ENCODE results near the gene PPP1R27.

The PPP1R27 gene

DNA sequence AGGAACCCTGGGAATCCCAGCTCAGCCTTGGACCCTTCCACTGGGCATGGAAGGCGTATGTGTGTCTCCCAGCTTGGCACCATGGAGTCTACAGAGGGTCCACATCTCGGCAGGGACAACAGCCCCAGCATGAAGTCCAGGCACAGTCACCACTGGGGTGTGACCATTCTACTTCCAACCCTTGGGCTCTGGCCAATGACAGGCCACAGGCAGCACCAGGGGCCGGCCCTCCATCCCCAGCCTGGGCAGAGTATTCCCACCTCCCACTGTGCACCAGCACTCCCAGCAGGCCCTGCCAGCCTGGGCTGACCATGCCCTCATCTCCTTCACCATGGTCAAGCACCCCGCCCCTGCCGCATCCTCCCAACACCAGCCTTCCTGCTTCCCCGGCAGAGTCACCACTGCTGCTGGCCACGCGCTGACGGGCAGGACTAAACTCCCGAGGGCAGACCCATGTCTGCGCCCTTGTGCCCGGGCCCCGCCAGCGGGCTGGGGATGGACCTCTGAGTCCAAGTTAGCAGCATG is 9.5 kb upstream of the PPP1R27 start:
- DNase-seq, result no peak
- Histone ChIP-seq H3K4me3 (ENCODE audit: low read length) (no peak overlapping the region), H3K4me2 (ENCODE audit: low read depth, low read length) (no peak overlapping the region), H4K20me1 (ENCODE audit: insufficient read depth, low read length) (no peaks in the 10 kb centered on the region; the same call in 1 of the 2 replicates), H3K9ac (ENCODE audit: low read length) (no peak overlapping the region), H3K9me3 (replicated peaks; ENCODE audit: insufficient read depth, low read length) (no peaks in the 10 kb centered on the region), H3K27me3 (replicated peaks; ENCODE audit: insufficient read depth, low read length) (no peaks in the 10 kb centered on the region), H2AFZ (ENCODE audit: low read length) (no peak overlapping the region), H3K4me1 (ENCODE audit: low read length) (no peaks in the 10 kb centered on the region), H3K36me3 (replicated peaks; ENCODE audit: insufficient read depth, low read length) (peaks cover 18% of the 10 kb centered on the region; the same call in 1 of the 2 replicates), H3K9me2 (replicated peaks; ENCODE audit: insufficient read depth, low read length) (no peaks in the 10 kb centered on the region), H3F3A (ENCODE audit: insufficient read depth, low read length) (peaks cover 15% of the 10 kb centered on the region; the same call in 1 of the 2 replicates), H3K27ac (ENCODE audit: low read length) (no peak overlapping the region), H3K79me2 (ENCODE audit: low read length) (peaks cover 5% of the 10 kb centered on the region; the same call in 1 of the 2 replicates)
- TF ChIP-seq EZH2phosphoT487 (IDR thresholded peaks at IDR 0.05; ENCODE audit: low read length), result no peak
- TF ChIP-seq EZH2 (optimal IDR thresholded peaks at IDR 0.05; ENCODE audit: low read depth, low read length), result no peak
- TF ChIP-seq CTCF (IDR thresholded peaks at IDR 0.05; ENCODE audit: low read length), result no peak

GRCh38 chr17:81843713-81844326 is 9.0 kb upstream of the PPP1R27 start:
- Histone ChIP-seq H3K9me2 (replicated peaks; ENCODE audit: insufficient read depth, low read length) (no peaks in the 10 kb centered on the region), H3K9me3 (replicated peaks; ENCODE audit: insufficient read depth, low read length) (no peaks in the 10 kb centered on the region), H3K9ac (ENCODE audit: low read length) (no peak overlapping the region), H3K79me2 (ENCODE audit: low read length) (peaks cover 5% of the 10 kb centered on the region; the same call in 1 of the 2 replicates), H3K4me1 (ENCODE audit: low read length) (no peaks in the 10 kb centered on the region), H3K27me3 (replicated peaks; ENCODE audit: insufficient read depth, low read length) (no peaks in the 10 kb centered on the region), H3K4me2 (ENCODE audit: low read depth, low read length) (no peak overlapping the region), H3K4me3 (ENCODE audit: low read length) (no peak overlapping the region), H4K20me1 (ENCODE audit: insufficient read depth, low read length) (no peaks in the 10 kb centered on the region; the same call in 1 of the 2 replicates), H2AFZ (ENCODE audit: low read length) (no peak overlapping the region), H3F3A (ENCODE audit: insufficient read depth, low read length) (peaks cover 15% of the 10 kb centered on the region; the same call in 1 of the 2 replicates), H3K27ac (ENCODE audit: low read length) (no peak overlapping the region), H3K36me3 (replicated peaks; ENCODE audit: insufficient read depth, low read length) (peaks cover 18% of the 10 kb centered on the region; the same call in 1 of the 2 replicates)
- TF ChIP-seq EZH2 (optimal IDR thresholded peaks at IDR 0.05; ENCODE audit: low read depth, low read length) (no peak), CTCF (IDR thresholded peaks at IDR 0.05; ENCODE audit: low read length) (no peak)
- DNase-seq, result no peak

GRCh38 chr17:81842725-81843504 is 8.1 kb upstream of the PPP1R27 start:
- H3K9ac ChIP-seq (ENCODE audit: low read length), result no peak overlapping the region
- TF ChIP-seq EZH2phosphoT487 (IDR thresholded peaks at IDR 0.05; ENCODE audit: low read length), result no peak
- no peak for TF ChIP-seq EZH2 (optimal IDR thresholded peaks at IDR 0.05; ENCODE audit: low read depth, low read length)
- TF ChIP-seq CTCF (IDR thresholded peaks at IDR 0.05; ENCODE audit: low read length), result no peak
- peaks cover 15% of the 10 kb centered on the region; the same call in 1 of the 2 replicates for H3F3A ChIP-seq (ENCODE audit: insufficient read depth, low read length)
- no peaks in the 10 kb centered on the region for H3K4me1 ChIP-seq (ENCODE audit: low read length)
- peaks cover 16% of the 10 kb centered on the region; the same call in 1 of the 2 replicates for H3K36me3 ChIP-seq (replicated peaks; ENCODE audit: insufficient read depth, low read length)
- H3K9me3 ChIP-seq (replicated peaks; ENCODE audit: insufficient read depth, low read length), result no peaks in the 10 kb centered on the region
- peaks cover 5% of the 10 kb centered on the region; the same call in 1 of the 2 replicates for H3K79me2 ChIP-seq (ENCODE audit: low read length)
- no peaks in the 10 kb centered on the region for H3K9me2 ChIP-seq (replicated peaks; ENCODE audit: insufficient read depth, low read length)
- H3K4me2 ChIP-seq (ENCODE audit: low read depth, low read length), result no peak overlapping the region
- no peak overlapping the region for H3K27ac ChIP-seq (ENCODE audit: low read length)
- no peaks in the 10 kb centered on the region; the same call in 1 of the 2 replicates for H3K27me3 ChIP-seq (replicated peaks; ENCODE audit: insufficient read depth, low read length)
- no peak overlapping the region for H2AFZ ChIP-seq (ENCODE audit: low read length)
- DNase-seq, result no peak
- no peak overlapping the region for H3K4me3 ChIP-seq (ENCODE audit: low read length)
- no peaks in the 10 kb centered on the region; the same call in 1 of the 2 replicates for H4K20me1 ChIP-seq (ENCODE audit: insufficient read depth, low read length)
